DND-41 (cell line): ENCODE results near the gene SLC11A2.

Experiments
- ATAC-seq: fragments of 200-7000 bp; cut with Tn5 transposase; 3 replicates; pipeline ENCODE4 v1.9.1; 2021; ENCODE audit warnings: low read depth; ENCODE audit not compliant: insufficient read depth
- DNase-seq: peaks from one replicate; pipeline ENCODE4 v3.0.0-alpha.2; 2020
- H2AFZ ChIP-seq: 2 replicates; pipeline ENCODE4 v1.6.0; 2012; ENCODE audit warnings: low read depth, low read length
- H3K27ac ChIP-seq: 2 replicates; pipeline ENCODE4 v1.5.1; 2012; ENCODE audit warnings: low read length, inconsistent platforms
- H3K27me3 ChIP-seq: fragments of 200-600 bp; sonication (generic); 2 replicates; pipeline ENCODE4 v1.6.0; 2012; ENCODE audit warnings: low read length, mild to moderate bottlenecking, inconsistent platforms; ENCODE audit not compliant: insufficient read depth, poor library complexity
- H3K36me3 ChIP-seq: 2 replicates; pipeline ENCODE4 v1.5.1; 2012; ENCODE audit warnings: low read length, inconsistent platforms; ENCODE audit not compliant: insufficient read depth
- H3K4me1 ChIP-seq: 2 replicates; pipeline ENCODE4 v1.5.1; 2012; ENCODE audit warnings: mild to moderate bottlenecking, low read length; ENCODE audit not compliant: insufficient read depth
- H3K4me2 ChIP-seq: 2 replicates; pipeline ENCODE4 v1.6.0; 2012; ENCODE audit warnings: mild to moderate bottlenecking, moderate library complexity, low read length, inconsistent platforms; ENCODE audit not compliant: insufficient read depth
- H3K4me3 ChIP-seq, 2 experiments: fragments of 200-600 bp in 1 of 2; shearing (Covaris generic) in 1 of 2; 2 replicates each; pipeline ENCODE4 v1.5.1; 2012 to 2016; ENCODE audit warnings: inconsistent platforms in 2 of 2, low read length in 2 of 2, mild to moderate bottlenecking in 2 of 2, low read depth in 1 of 2, moderate library complexity in 1 of 2
- H3K79me2 ChIP-seq: 2 replicates; pipeline ENCODE4 v1.6.0; 2012; ENCODE audit warnings: low read length, inconsistent platforms; ENCODE audit not compliant: insufficient read depth
- H3K9ac ChIP-seq: 2 replicates; pipeline ENCODE4 v1.6.0; 2012; ENCODE audit warnings: low read depth, mild to moderate bottlenecking, inconsistent platforms, low read length, moderate library complexity
- H3K9me3 ChIP-seq: 2 replicates; pipeline ENCODE4 v1.5.1; 2012; ENCODE audit warnings: low read length, moderate library complexity, mild to moderate bottlenecking, inconsistent platforms; ENCODE audit not compliant: insufficient read depth, severe bottlenecking
- H4K20me1 ChIP-seq: 2 replicates; pipeline ENCODE4 v1.6.0; 2012; ENCODE audit warnings: low read length; ENCODE audit not compliant: insufficient read depth
- CTCF ChIP-seq: IDR thresholded peaks from 2 replicates; pipeline ENCODE4 v1.5.1; 2012; ENCODE audit warnings: borderline replicate concordance, low read length, moderate library complexity, mild to moderate bottlenecking; ENCODE audit not compliant: poor library complexity, severe bottlenecking; ENCODE audit errors: extremely low read depth
- EZH2 ChIP-seq: IDR thresholded peaks from 3 replicates; pipeline ENCODE4 v1.6.1; 2012; ENCODE audit warnings: borderline replicate concordance, low read depth, mild to moderate bottlenecking, moderate library complexity, low read length, inconsistent platforms; ENCODE audit not compliant: severe bottlenecking

SLC11A2 gene

DNA sequence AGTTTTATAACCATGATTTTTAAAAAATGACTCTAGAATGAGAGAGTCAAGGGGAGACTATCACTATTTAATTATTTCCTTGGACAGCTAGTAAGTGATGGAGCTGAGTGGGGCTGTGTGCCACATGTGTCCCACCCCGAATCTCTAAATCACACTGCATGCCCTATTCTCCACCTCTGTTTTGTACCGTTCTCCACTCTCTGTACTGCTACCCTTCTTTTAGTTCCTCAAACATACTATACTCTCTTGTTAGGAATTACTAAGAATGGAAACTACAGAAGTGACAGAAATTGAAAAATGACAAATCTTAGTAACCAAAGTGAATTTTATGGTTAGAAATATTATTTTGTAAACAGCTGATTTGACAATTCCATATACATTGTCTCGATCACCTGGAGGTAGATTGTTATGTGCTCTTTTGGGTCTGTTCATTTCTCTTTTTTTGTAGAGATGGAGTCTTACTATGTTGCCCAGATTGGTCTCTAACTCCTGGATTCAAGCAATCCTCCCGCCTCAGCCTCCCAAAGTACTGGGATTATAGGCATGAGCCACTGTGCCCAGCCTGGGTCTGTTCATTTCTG, 35.9 kb downstream of the SLC11A2 start:
- peaks cover 79% of the 10 kb centered on the region for H3K36me3 ChIP-seq
- H3K4me1 ChIP-seq: no peaks in the 10 kb centered on the region
- no peak overlapping the region for H2AFZ ChIP-seq
- H3K4me3 ChIP-seq: no peak overlapping the region
- no peaks in the 10 kb centered on the region for H3K79me2 ChIP-seq
- H3K4me2 ChIP-seq: no peak overlapping the region
- no peak for TF ChIP-seq CTCF
- TF ChIP-seq EZH2: no peak
- H4K20me1 ChIP-seq: no peaks in the 10 kb centered on the region
- H3K9ac ChIP-seq: no peak overlapping the region
- DNase-seq (no peak), ATAC-seq (no peak)
- H3K27me3 ChIP-seq: no peaks in the 10 kb centered on the region
- no peaks in the 10 kb centered on the region for H3K9me3 ChIP-seq
- no peak overlapping the region for H3K27ac ChIP-seq

DNA sequence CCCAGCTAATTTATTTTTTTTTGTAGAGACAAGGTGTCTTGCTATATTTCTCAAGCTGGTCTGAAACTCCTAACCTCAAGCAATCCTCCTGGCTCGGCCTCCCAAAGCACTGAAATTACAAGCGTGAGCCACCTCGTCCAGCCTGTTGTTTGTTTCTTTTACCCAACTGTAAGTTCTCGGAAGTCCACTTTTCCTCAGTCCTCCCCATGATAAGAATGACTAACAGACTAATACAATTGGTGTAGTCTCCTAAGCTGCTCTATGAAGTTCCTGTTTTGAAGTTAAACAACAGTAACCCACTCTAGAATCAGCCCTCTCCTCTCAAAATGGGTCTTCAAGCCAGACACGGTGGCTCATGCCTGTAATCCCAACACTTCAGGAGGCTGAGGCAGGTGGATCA, 37.3 kb downstream of the SLC11A2 start:
- no peak overlapping the region for H3K9ac ChIP-seq
- DNase-seq (no peak), ATAC-seq (no peak)
- TF ChIP-seq CTCF (no peak), EZH2 (no peak)
- H2AFZ ChIP-seq: no peak overlapping the region
- H4K20me1 ChIP-seq: no peaks in the 10 kb centered on the region
- H3K4me2 ChIP-seq: no peak overlapping the region
- peaks cover 68% of the 10 kb centered on the region for H3K36me3 ChIP-seq
- H3K27ac ChIP-seq: no peak overlapping the region
- H3K9me3 ChIP-seq: no peaks in the 10 kb centered on the region
- no peak overlapping the region for H3K4me3 ChIP-seq
- no peaks in the 10 kb centered on the region for H3K4me1 ChIP-seq
- H3K27me3 ChIP-seq: no peaks in the 10 kb centered on the region
- H3K79me2 ChIP-seq: no peaks in the 10 kb centered on the region

DNA sequence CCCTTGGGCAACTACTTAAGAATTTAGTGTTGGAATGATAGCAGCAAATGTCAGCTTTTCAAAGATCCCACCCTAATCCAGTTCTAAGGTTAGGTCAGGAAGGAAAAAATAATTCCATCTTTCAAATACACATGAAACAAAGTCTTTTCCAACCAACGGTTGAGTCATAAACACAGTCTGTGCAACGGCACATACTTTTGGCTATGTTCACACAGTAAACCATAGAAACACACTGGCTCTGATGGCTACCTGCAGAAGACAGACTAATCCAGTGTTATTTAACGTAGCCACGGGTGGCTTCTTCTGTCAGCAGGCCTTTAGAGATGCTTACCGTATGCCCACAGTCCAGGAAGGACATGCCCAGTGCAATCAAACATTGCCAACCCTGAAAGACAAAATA, 38.1 kb downstream of the SLC11A2 start:
- Histone ChIP-seq H3K9ac (no peak overlapping the region), H3K4me2 (no peak overlapping the region), H3K4me3 (no peak overlapping the region), H4K20me1 (no peaks in the 10 kb centered on the region), H3K4me1 (no peaks in the 10 kb centered on the region), H3K27me3 (no peaks in the 10 kb centered on the region), H2AFZ (no peak overlapping the region), H3K9me3 (no peaks in the 10 kb centered on the region), H3K27ac (no peak overlapping the region), H3K36me3 (peaks cover 68% of the 10 kb centered on the region), H3K79me2 (no peaks in the 10 kb centered on the region)
- DNase-seq (no peak), ATAC-seq (no peak)
- TF ChIP-seq EZH2 (no peak), CTCF (no peak)
